Stimulated activated naive CD8-positive, alpha-beta T cell treated with anti-CD3 and anti-CD28 coated beads, Interleukin-15, amount 100 ng/mL, for 72 hours (primary cell): ENCODE results near the gene BRD7.

ENCODE experiments used
- ATAC-seq: fragments of 150-1000 bp; cut with Tn5 transposase; 2 replicates; pipeline ENCODE4 v1.10.0; 2021; ENCODE audit warnings: mild to moderate bottlenecking, moderate library complexity
- DNase-seq, 2 donors: peaks; one replicate each; pipeline ENCODE4 v3.0.0; 2021 to 2022
- H3K27ac Mint-ChIP-seq, 2 donors: one replicate each; pipeline ENCODE4 v1.8.0; 2022; ENCODE audit warnings: mild to moderate bottlenecking in 2 of 2, mixed read lengths in 2 of 2, moderate library complexity in 2 of 2
- H3K27me3 Mint-ChIP-seq: one replicate; pipeline ENCODE4 v1.8.0; 2022; ENCODE audit warnings: mixed read lengths
- H3K4me1 Mint-ChIP-seq: one replicate; pipeline ENCODE4 v1.8.0; 2022; ENCODE audit warnings: mild to moderate bottlenecking, mixed read lengths
- H3K4me3 Mint-ChIP-seq, 2 donors: one replicate each; pipeline ENCODE4 v1.8.0; 2022; ENCODE audit warnings: mild to moderate bottlenecking in 2 of 2, mixed read lengths in 2 of 2, moderate library complexity in 1 of 2
- H3K9me3 Mint-ChIP-seq, 2 donors: one replicate each; pipeline ENCODE4 v1.8.0; 2022; ENCODE audit warnings: mixed read lengths in 2 of 2

The BRD7 gene

GRCh38 chr16:50298591-50299507, 69.9 kb downstream of the BRD7 start:
- ATAC-seq (no peak), DNase-seq (no peak)
- Mint-ChIP-seq H3K9me3 (no peaks in the 10 kb centered on the region), H3K4me1 (no peaks in the 10 kb centered on the region), H3K27me3 (no peaks in the 10 kb centered on the region), H3K27ac (no peak overlapping the region), H3K4me3 (no peak overlapping the region)

GRCh38 chr16:50298075-50298460, 70.7 kb downstream of the BRD7 start:
- Mint-ChIP-seq H3K27ac (no peak overlapping the region), H3K4me3 (no peak overlapping the region), H3K9me3 (no peaks in the 10 kb centered on the region), H3K27me3 (no peaks in the 10 kb centered on the region), H3K4me1 (no peaks in the 10 kb centered on the region)
- ATAC-seq (no peak), DNase-seq (no peak)

- Mint-ChIP-seq H3K27me3 (no peaks in the 10 kb centered on the region), H3K27ac (peak overlapping the region; percentile 46 to 82), H3K4me1 (peaks cover 6% of the 10 kb centered on the region), H3K4me3 (no peak overlapping the region), H3K9me3 (no peaks in the 10 kb centered on the region)
- no peak for DNase-seq
- no peak for ATAC-seq
These were observed 71.3 kb downstream of the BRD7 start for GRCh38 chr16:50297301-50298074.

- DNase-seq = no peak
These were observed 72.0 kb downstream of the BRD7 start for GRCh38 chr16:50296807-50297206.

GRCh38 chr16:50295541-50296132, 73.2 kb downstream of the BRD7 start:
- ATAC-seq (no peak), DNase-seq (no peak)
- H3K27me3 Mint-ChIP-seq = no peaks in the 10 kb centered on the region
- no peak overlapping the region for H3K4me3 Mint-ChIP-seq
- peak overlapping the region; percentile 5 for H3K27ac Mint-ChIP-seq
- no peaks in the 10 kb centered on the region for H3K9me3 Mint-ChIP-seq
- H3K4me1 Mint-ChIP-seq = peaks cover 16% of the 10 kb centered on the region

More at GRCh38 chr16:50296807-50297206, 72.0 kb downstream of the BRD7 start:
- Mint-ChIP-seq H3K27me3 (no peaks in the 10 kb centered on the region), H3K4me3 (no peak overlapping the region), H3K4me1 (peaks cover 12% of the 10 kb centered on the region), H3K9me3 (no peaks in the 10 kb centered on the region), H3K27ac (peak overlapping the region; percentile 42 to 46)
- ATAC-seq = no peak

- Mint-ChIP-seq H3K4me1 (peaks cover 19% of the 10 kb centered on the region), H3K9me3 (no peaks in the 10 kb centered on the region), H3K27me3 (no peaks in the 10 kb centered on the region), H3K27ac (no peak overlapping the region), H3K4me3 (no peak overlapping the region)
- DNase-seq (no peak), ATAC-seq (no peak)
These were observed 73.8 kb downstream of the BRD7 start for GRCh38 chr16:50294955-50295354.

GRCh38 chr16:50293994-50294855, 74.6 kb downstream of the BRD7 start:
- DNase-seq = no peak
- ATAC-seq = no peak
- Mint-ChIP-seq H3K4me1 (peaks cover 22% of the 10 kb centered on the region), H3K27ac (no peak overlapping the region), H3K27me3 (no peaks in the 10 kb centered on the region), H3K4me3 (no peak overlapping the region), H3K9me3 (no peaks in the 10 kb centered on the region)

DNA sequence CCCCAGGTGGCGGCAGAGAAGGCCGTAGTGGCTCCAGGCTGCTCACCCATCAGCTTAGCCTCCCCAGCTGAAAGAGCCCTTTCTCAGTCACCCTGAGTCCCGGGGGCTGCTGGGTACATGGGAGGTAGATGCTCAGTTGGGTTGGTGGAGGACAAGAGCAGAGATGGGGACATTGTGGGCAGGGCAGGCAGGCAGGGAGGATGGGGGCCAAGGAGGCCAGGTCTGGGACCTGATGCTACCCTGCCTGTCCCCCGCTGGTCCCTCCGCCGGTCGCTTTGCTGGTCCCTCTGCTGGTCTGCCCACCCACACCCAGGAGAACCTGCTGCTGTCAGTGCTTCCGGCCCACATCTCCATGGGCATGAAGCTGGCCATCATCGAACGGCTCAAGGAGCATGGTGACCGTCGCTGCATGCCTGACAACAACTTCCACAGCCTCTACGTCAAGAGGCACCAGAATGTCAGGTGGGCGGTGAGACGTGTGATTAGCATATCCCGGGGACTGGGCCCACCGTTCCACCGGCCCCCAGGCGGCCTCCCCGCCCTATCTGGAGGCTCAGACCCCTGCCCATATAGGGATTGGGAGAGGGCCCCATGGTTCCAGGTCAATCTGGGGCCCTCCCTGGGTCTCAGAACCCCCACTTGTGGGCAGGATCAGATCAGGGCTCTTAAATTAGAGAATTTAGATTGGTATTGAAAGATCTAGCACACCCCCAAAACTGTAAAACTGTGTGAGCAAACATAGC, 75.6 kb downstream of the BRD7 start:
- DNase-seq = no peak
- no peak for ATAC-seq
- Mint-ChIP-seq H3K27ac (no peak overlapping the region), H3K4me3 (no peak overlapping the region), H3K4me1 (peaks cover 22% of the 10 kb centered on the region), H3K9me3 (no peaks in the 10 kb centered on the region), H3K27me3 (no peaks in the 10 kb centered on the region)

DNA sequence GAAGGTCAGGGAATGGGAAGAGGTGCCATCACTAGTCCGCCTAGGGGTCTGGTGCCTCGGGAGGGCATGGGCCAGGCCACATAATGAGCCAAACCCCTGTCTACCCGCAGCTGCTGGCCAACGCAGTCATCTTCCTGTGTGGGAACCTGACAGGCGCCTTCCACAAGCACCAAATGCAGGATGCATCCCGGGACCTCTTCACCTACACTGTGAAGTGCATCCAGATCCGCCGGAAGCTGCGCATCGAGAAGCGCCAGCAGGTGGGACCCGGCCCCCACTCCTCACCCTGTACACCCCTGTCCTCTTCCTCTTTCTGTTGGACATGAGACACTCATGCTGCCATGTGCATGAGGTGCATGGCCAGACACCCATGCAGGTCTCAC, 76.2 kb downstream of the BRD7 start:
- H3K27ac Mint-ChIP-seq = peak overlapping the region in 1 of 2 donors; percentile 36
- DNase-seq (no peak), ATAC-seq (no peak)
- peaks cover 22% of the 10 kb centered on the region for H3K4me1 Mint-ChIP-seq
- H3K27me3 Mint-ChIP-seq = no peaks in the 10 kb centered on the region
- no peaks in the 10 kb centered on the region for H3K9me3 Mint-ChIP-seq
- no peak overlapping the region for H3K4me3 Mint-ChIP-seq

DNA sequence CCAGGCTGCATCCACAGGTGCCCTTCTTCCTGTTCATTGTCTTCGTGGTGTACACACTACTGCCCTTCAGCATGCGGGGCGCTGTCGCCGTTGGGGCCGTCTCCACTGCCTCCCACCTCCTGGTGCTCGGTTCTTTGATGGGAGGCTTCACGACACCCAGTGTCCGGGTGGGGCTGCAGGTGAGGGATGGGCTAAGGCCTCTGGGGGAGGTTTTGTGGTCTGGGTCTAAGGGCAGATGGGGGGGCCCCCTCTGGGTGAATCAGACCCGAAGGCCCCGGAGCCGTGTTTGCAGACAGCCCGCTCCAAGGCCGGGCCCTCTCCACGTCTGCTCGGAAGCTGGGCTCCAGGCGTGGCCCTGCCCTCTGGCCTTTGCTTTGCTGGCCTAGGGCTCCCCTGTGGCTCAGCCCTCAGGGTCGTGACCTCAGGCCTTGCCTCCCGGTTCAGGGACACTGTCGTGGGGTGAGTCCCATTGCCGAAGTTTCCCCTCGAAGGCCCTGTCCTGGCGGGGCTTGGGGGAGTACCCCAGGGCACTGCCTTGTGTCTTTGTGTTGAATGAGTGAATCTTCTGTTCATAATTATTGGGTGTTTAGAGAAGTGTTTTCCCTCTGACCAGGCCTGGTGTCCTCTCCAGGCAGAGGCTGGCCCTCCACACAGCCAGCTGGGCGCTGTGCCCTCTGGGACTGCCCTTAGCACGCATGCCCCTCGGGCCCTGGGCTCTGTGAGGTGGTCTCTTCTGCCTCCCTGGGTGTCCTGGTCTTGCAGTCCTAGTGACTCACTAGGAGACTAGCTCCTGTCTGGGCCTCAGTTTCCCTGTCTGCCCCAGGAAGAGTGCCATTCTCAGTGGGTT, 76.8 kb downstream of the BRD7 start:
- Mint-ChIP-seq H3K27ac (peak overlapping the region in 1 of 2 donors; percentile 60), H3K4me1 (peaks cover 22% of the 10 kb centered on the region), H3K4me3 (no peak overlapping the region), H3K27me3 (no peaks in the 10 kb centered on the region), H3K9me3 (no peaks in the 10 kb centered on the region)
- ATAC-seq (peak; percentile 27), DNase-seq (no peak)

- no peak for ATAC-seq
- no peak overlapping the region for H3K4me3 Mint-ChIP-seq
- DNase-seq = no peak
- H3K9me3 Mint-ChIP-seq = no peaks in the 10 kb centered on the region
- H3K27me3 Mint-ChIP-seq = no peaks in the 10 kb centered on the region
- H3K27ac Mint-ChIP-seq = peak overlapping the region in 1 of 2 donors; percentile 48
- peaks cover 30% of the 10 kb centered on the region for H3K4me1 Mint-ChIP-seq
These were observed 77.9 kb downstream of the BRD7 start for GRCh38 chr16:50290856-50291255.

DNA sequence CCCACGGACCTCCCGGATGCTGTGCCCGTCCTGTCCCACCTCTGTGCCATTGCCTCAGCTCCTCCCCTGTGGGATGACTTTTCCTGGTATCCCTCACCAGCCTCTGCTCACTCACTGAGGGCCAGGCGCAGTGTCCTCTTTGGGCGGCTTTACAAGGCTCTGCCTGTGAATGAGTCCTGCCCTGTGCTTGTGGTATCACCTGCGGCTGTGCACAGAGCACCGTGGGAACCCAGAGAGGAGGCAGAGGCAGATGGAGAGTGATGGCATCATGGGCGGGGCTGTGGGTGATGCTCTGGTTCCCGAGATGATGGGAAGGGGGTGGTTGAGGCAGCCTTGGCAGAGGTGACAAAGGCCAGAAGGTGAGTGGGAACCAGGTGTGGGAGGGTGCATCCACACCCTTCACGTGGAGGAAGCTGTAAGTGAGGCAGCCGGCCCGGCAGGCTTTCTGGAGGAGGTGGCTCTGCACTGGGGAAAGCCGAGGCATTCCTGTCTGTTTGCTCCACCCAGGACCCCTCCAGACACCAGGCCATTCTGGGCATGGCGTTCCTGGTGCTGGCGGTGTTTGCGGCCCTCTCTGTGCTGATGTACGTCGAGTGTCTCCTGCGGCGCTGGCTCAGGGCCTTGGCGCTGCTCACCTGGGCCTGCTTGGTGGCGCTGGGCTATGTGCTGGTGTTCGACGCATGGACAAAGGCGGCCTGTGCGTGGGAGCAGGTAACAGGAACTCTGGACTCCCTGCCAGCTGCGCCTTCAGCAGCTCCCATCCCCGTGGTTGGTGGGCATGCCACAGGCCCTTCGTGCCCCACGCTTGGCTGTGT, 78.6 kb downstream of the BRD7 start:
- H3K9me3 Mint-ChIP-seq = no peaks in the 10 kb centered on the region
- peaks cover 37% of the 10 kb centered on the region for H3K4me1 Mint-ChIP-seq
- no peaks in the 10 kb centered on the region for H3K27me3 Mint-ChIP-seq
- DNase-seq (no peak), ATAC-seq (no peak)
- H3K4me3 Mint-ChIP-seq = no peak overlapping the region
- peak overlapping the region; percentile 43 to 81 for H3K27ac Mint-ChIP-seq

- Mint-ChIP-seq H3K9me3 (no peaks in the 10 kb centered on the region), H3K27ac (peak overlapping the region; percentile 31 to 57), H3K27me3 (no peaks in the 10 kb centered on the region), H3K4me1 (peaks cover 50% of the 10 kb centered on the region), H3K4me3 (no peak overlapping the region)
- ATAC-seq = no peak
- no peak for DNase-seq
These were observed 79.9 kb downstream of the BRD7 start for GRCh38 chr16:50288920-50289319.
